HG03060 (cell line): ENCODE measurements around the gene SPOCK1.

ENCODE experiments used
- ATAC-seq: cut with Tn5 transposase; IDR thresholded peaks from one replicate; pipeline ENCODE4 v1.9.1; 2021; ENCODE audit warnings: low read depth, moderate number of reproducible peaks; ENCODE audit not compliant: unreplicated experiment

SPOCK1 gene

DNA sequence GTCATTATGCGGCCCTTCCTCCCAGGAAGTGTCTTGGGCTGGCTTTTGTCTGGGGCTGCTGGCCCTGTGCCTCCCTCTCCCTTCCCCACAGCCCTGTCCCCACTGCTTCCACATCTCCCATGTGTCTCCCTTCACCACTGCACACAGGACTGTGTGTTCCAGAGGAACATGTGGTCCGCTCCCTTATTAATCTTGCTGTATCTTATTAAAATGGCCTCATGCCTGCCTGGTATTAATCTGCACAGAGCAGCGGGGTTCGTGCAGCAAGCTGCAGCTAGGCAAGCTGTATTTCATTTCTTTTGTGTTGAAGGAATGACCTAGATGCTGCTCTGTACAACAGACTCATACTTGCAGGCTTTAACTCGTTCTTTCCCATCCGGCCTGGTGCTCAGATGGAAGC lies 130.5 kb downstream of the SPOCK1 start:
- ATAC-seq: no peak

DNA sequence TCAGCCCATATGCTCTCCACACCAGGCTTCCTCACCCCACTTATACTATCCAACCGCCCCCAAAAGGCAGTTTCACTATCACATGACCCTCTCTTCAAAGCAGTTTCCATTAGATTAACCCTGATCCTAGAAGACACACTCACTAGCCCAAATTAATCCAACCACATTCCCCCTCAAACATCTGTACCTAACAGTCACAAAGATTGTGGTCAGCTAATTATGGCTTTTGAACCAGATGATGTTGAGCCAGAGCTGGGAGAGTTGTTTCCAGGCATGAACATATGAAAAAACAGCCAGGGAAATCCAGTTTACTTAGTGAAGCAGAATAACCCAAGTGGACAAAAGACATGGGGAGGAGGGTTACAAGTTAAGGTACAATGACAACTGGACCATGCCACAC lies 131.2 kb downstream of the SPOCK1 start:
- no peak for ATAC-seq

DNA sequence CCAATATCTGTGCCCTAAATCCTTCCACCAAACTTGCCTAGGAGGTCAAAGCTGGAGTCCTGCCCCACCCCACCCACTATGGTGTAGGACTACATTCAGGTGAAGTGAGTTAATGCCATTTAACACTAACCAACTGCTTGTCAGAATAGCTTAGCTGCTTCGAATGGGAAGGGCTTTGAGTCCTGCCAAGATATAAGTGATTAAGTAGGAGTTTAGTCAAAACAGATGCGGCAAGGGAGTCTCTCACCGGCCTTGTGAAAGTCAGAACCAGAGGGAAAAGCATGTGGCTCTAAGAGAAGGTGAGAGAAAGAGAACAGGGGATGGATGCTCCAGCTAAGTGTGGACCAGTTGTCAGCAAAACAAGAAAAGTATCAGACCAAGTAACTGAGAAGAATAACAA lies 132.6 kb downstream of the SPOCK1 start:
- ATAC-seq: no peak

DNA sequence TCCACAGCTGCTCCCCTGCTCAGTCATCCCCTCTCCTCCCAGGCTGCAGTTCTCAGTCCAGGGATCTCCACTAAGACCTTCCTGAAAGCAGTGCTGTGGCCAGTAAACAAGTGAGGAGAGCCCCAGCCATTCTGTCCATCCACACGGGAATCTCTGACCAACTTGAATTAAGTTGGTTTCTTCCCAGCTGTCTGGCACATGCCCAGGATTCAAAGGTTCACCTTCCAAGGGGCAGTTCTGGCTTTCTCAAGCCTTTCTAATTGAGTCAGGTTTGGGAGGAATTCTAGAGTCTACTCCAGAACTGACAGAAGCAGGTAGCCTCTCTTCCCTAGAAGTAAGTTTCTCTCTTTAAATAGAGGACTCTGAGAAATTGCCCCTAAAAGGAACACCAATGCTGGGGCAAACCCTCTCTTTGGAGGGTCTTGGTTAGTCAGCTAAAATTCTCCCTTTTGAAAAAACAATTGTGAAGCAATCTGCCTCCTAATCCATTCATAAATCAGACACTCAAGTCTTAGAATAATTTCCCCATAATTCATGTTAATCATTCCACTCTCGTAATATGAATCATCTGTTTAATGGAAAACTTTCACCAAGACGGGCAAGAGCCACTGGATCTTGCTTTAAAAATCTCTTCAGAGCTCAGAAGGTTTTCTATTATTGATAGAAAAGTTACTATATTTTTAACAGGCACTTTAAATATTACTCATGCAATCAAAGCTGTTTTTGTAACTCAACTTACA lies 133.8 kb downstream of the SPOCK1 start:
- no peak for ATAC-seq

DNA sequence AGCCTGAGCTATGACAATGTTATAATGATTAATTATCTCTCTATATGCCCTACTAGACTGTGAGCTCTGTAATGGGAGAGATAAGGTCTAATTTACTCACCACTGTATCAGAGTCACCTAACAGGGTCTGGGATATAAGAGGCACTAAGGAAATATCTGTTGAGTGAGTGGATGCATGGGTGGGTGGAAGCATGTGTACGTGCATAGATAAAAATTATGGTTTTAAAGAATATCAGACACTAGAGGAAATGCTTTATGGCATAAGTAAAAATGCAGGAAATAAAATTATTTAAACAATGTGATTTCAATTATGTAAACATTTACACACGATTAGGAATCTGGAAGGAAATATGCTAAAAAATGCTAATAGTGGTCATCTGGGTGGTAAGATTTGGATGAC lies 137.8 kb downstream of the SPOCK1 start:
- ATAC-seq: no peak

DNA sequence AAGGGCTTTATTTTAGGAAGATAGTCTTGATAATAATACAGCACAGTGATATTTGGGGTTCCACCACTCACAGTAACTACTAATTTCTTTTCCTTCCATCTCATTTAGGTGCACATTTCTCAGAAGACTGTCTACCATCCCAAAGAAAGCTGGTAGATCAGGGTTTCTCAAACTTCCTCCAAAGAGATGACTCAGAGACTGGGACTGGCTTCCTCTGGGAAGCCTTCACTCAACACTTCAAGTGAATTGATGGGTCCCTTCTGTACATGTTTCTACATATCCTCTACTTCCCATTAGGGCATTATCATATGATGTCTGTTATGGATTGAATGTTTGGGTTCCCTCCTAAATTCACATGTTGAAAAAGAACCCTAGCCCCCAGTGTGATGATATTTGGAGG lies 138.5 kb downstream of the SPOCK1 start:
- ATAC-seq: no peak

DNA sequence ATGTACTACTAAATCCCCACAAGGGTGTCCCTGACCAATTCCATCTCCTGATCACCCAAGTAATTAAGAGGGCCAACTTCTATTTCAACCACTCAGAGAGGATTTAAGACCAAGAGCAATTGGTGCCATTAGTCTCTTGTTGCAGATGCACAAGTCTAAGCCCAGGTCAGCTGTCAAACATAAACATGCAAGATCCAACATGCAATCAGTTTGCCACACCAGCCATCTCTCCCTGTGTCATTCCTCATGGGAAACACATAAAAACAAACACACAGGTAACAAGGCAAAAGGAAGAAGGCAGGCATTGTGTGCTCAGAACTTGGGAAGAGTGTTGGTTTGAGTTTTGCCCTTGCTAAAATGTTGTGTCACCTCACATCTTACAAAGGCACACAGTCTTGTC lies 139.2 kb downstream of the SPOCK1 start:
- no peak for ATAC-seq

DNA sequence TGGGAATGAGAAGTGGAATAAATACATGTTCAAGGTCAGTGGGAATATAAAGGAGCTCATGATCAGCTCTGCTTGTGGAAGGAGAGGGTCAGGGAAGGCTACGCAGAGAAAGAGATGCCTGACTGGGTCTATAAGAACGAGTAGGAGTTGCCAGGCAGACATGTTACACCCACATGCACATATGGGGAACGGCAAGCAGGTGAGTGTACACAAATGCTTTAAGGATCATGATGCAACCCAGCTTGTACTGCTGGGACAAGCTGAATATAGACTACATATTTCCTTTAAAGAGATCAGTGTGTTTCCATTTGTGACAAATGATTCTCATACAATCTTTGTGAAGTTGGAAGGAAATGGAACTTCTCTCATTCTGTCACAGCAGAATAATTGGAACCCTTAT lies 141.7 kb downstream of the SPOCK1 start:
- no peak for ATAC-seq

DNA sequence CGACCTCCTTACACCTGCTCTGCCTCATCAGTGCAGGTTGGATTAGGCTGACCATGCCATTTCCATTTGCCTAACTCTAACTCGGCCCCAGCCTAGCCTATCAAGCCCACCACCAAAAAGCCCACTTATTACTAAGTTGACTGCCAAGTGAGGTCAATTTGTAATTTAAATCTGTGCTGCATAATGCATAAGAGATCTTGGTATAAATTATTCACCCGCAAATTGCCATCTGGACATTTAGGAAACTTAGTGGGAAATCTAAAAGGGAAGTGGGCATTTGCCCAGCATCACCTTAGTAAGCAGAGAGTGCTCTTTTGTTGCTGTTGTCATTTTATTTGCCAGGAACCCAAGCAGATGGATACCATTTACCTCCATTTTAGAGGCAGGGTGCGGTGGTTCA lies 143.0 kb downstream of the SPOCK1 start:
- ATAC-seq: no peak

DNA sequence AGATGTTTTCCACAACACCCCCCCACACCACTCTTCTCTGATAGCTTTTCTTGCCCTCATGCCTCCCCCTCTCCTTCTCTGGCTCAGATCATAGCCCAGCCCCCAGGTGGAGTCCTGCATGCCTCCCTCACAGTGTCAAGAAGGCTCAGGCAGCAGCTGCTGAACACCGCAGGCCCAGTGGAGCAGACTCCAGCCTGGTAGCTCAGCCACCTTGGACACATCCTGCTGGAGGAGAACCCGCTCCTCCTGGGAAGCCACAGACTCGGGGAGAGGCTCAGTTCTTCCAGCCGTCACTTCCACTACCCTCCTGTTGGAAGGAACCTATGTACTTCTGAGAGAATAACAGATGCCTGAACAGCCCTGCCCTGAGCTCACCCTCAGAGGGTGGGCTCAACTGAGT lies 143.4 kb downstream of the SPOCK1 start:
- ATAC-seq: no peak

DNA sequence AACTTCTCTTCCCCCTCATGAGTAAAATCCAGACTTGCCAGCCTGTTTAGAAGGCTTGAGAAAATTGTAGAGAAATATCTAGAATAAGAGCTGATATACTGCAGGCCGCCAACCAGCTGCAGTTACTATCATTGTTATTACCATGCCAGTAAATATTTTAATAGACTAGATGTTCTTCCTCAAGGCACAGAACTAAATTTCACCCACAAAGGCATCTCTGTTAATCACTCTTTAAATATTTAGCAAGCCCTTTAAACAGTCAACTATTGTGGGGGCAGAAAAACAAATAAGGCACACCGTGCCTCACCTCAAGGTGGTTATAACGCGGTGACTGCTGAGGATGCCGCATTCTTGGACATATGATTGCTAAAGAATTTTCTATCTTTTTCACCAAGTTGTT lies 147.0 kb downstream of the SPOCK1 start:
- ATAC-seq: no peak

DNA sequence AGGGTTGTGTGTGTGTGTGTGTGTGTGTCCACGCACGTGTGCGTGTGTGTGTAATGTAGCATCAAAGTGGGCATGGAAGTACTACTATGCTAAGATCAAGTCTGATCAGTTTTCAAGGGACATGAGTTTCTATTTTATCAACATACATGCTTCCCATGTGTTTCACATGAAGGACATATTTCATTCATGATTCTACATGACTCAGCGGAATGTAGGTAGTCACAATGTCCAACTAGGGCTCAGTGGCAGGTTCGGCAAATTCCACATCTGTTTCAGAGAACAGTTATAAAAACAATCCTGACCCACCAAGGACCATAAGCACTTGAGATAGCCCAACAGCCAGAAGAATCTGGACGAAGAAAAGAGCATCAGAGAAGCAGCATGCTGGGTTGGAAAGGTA lies 148.3 kb downstream of the SPOCK1 start:
- ATAC-seq: no peak

DNA sequence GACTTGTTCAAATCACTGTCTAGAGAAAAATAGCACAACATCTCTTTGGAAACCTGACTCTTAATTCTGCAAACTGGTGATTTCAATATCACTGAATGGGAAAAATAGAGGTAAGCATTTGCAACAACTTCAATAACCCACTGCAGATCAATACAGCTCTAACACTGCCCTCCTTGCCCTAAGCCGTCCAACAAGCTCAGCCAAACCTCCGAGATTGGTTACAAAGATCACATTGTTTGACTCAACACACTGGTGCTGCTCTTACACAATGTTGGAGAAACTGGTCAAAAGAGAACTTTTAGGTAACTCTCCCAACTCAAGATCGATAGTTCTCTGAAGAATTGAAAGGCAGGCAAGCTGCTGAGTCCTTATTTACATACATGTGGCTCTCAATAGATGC lies 150.4 kb downstream of the SPOCK1 start:
- ATAC-seq: no peak

DNA sequence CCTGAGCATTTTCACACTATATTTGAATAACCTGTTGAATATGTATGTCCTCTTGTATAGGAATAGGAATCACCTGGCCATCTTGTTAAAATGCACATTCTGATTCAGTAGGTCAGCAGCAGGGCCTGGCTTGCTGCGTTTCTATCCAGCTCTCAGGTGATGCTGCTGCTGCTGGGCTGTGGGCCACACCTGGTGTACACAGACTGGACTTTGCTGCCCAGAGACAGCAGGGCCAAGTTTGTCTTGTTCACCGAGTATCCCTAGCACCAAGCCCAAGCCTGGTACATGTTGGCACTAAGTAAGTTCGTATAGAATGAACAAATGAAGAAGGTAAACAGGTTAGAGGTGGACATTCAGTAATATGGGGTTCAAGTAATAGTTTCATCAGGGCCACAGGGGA lies 151.3 kb downstream of the SPOCK1 start:
- ATAC-seq: no peak

DNA sequence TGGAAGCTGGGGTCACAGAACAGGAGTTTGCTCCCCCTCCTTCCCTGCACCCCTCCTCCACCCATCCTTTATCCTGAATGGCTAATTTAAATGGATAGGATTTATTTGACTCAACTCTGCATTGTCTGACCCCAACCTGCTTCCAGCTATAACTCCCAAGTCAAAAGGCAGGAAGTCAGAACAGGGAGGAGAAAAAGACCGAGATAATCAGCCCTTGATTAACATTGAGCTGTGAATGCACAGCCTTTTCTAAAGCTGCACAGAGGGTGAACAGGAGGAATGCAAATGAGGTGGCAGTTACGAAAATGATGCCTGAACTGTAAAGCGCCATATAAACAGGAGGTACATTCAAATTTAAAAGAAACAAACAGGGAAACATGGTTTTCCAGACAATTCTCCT lies 152.8 kb downstream of the SPOCK1 start:
- no peak for ATAC-seq

DNA sequence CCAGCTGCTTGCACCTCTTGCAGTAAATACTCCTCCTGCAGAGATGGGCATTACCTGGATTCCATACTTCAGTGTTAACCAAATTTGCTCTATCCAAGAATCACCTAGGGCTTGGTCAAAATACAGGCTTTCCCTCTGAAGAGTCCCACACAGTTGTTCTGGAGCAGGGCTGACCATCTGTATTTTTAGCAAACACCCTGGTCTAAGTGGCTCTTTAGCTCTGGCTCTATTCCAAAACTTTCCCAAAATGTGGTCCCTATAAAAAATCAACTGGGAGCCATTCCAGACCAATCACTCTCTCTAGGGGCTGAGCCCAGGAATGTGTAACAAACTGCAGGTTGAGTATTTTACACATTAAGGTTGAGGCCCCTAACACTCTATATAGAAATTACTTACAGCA lies 153.7 kb downstream of the SPOCK1 start:
- no peak for ATAC-seq

DNA sequence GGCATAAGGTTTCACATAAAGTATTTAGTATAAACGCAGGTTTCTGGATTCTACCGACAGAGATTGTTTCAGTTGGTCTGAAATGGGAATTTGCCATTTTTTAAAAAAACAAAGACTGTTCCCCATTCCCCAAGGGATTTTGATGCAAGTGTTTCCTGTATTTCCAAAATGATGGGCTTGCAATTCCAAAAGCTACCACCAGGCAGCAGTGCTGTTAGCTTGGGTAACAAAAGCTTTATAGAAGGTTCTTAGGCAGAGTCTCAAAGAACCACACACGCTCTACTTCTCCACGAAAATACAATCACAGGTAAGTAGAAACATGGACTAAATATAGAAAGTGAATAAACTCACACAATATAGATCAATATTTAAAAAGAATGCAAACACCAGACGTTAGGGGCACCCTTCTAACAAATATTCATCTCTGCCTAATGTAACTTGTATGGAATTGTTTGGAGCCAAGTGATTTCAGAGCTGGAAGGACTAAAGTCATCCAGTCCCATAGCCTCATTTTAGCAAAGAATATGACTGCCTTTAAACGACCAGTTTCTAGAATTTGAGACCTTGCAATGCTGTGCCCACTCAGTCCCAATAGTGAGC lies 154.3 kb downstream of the SPOCK1 start:
- ATAC-seq: no peak

DNA sequence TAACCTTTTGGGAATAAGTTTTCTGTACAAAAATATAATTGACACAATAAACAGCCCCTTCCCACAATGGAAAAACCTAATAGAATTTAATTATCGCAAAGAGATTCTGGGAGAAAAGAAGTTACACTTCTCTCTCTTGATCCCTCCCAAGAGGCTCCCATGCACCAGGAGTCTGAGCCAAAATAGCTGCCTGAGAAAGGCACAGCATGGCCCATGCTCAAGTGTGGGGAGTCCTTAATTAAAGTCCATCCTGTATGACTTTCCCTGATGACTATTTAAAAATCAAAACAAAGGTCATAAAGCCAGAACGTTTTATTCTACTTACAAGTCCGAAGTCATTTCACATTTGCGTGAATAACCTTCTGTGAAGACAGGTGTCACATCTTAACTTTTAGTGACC lies 155.1 kb downstream of the SPOCK1 start:
- ATAC-seq: no peak

DNA sequence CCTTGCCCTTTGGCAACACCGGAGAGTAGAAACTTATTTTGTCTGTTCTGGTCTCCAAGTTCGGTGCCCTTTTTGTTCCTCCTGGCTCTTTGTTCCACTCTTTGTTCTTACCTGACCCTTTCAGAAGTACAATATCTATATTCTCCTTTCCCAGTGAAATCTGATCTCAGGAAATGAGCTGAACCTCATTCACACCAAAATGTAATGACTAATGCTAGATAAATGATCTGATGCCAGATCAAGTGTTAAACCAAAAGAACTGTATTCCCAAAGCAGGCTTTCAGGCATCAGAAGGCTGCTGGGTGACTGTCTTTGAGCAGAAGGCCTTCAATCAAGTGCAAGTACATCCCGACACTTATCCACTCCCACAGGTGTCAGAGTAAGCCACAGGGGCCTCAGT lies 156.4 kb downstream of the SPOCK1 start:
- ATAC-seq: no peak

DNA sequence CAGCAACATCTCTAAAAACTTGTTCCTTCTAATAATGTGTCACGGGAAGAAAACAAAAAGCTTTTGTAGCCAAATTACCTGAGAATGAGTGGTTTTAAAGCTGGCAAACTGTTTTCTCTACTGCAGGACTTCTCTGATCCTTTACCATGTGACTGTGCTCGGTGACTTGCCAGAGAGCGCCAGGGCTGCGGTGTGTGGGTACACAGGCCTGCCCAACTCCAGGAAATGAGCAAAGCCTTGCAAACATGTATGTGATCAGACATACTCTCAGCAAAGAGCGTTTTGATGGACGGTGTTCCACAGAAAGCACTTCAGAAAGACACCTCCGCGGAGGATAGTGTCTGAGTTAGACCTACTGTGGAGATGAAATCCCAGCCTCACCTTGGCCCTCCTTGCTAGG lies 157.3 kb downstream of the SPOCK1 start:
- no peak for ATAC-seq

DNA sequence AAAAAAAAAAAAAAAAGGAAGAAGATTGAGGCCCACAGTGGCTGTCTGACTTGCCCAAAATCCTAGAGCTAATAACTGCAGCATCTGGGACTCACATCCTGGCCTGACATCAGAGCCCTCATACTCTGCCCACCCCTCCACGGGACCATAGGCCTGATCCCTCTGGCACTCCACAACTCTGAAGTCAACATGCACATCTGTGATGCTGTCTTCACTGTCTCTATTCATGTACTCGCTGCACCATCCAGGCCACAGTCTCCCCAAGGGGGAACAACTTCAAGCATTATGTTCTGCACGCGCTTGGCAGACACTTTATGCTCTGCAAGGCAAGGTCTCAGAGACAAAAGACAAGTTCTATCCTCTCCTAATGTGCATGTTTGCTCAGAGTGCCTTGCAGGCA lies 158.2 kb downstream of the SPOCK1 start:
- no peak for ATAC-seq

DNA sequence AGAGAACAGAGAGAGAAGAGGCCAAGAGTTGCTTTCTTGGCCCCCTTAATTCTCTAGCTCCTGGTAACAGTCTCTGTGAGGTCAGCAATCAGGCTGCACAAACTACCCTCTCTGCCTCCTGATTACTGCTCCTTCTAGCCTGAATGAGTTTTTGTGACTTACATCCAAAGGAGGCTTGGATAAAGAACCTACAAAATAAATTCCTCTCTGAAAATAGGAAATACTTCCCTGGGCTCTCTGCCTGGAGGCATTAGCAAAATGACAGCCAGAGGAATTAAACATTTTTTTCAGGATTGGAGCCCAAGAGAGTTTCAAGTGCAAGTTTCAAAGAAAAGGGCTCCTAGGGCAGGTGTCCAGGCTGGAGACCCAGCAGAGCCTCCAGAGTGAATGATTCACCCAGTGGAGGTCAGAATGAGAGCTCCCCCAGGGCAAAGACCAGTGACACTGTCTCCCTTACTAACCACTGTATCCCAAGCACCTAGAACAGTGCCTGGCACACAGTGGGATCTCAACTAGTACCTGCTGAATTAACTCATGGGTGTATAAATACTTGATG lies 162.5 kb downstream of the SPOCK1 start:
- ATAC-seq: no peak
